IPS-18c (cell line): Measurements from ENCODE around the gene MAGEA1.

ENCODE experiments used
- H3K4me3 ChIP-seq: 2 replicates; pipeline ENCODE4 v1.7.0; 2013; ENCODE audit warnings: low read depth, mild to moderate bottlenecking, low read length, moderate library complexity; ENCODE audit not compliant: insufficient read depth
- H3K9me3 ChIP-seq: one replicate; pipeline ENCODE4 v1.6.1; 2013; ENCODE audit warnings: mild to moderate bottlenecking, low read length, moderate library complexity; ENCODE audit not compliant: control insufficient read depth, insufficient read depth

MAGEA1 gene

GRCh38 chrX:153226344-153227185 lies 47.5 kb downstream of the MAGEA1 start:
- Histone ChIP-seq H3K9me3 (peaks cover 2% of the 10 kb centered on the region), H3K4me3 (peak overlapping the region; percentile 43; the same call in 1 of the 2 replicates)
